ENCODE results near the gene STAP1.
"Not testable (repeated sequence)": the region's sequence is repeated elsewhere in the genome, so short reads cannot be mapped to it uniquely, and the experiment has no call there.

Gene STAP1

GRCh38 chr4:67632492-67632891 is 74.0 kb downstream of the STAP1 start:
- DNase-seq: no peak

- no peak for DNase-seq
Measured at GRCh38 chr4:67634741-67635140, 76.2 kb downstream of the STAP1 start.

DNA sequence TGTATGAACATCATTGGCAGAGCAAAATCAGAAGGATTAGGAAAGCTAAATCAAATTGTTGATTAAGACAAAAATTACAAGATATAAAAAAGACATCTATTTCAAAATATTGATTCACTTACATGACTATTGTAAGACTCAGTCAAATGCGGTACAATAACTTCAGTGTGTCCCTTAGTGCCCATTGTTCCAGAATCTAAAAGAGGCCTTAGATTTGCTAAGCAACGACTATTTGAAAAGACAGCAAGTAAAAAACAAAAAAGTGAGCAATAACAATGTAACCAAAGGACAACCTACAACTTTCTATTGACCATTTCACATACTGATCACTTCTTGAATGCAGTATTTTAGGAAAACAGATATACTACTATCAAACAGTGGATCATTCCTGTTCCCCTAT is 76.8 kb downstream of the STAP1 start:
- no peak for DNase-seq

DNA sequence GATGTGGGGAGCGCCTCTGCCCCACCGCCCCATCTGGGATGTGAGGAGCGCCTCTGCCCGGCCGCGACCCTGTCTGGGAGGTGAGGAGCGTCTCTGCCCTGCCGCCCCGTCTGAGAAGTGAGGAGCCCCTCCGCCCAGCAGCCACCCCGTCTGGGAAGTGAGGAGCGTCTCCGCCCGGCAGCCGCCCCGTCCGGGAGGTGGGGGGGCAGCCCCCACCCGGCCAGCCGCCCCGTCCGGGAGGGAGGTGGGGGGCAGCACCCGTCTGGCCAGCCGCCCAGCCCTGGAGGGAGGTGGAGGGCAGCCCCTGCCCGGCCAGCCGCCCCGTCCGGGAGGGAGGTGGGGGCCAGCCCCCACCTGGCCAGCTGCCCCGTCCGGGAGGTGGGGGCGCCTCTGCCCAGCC is 78.5 kb downstream of the STAP1 start:
- DNase-seq: not testable (repeated sequence)

- DNase-seq: no peak
Measured at GRCh38 chr4:67638136-67638535, 79.6 kb downstream of the STAP1 start.

GRCh38 chr4:67651536-67651935 is 93.0 kb downstream of the STAP1 start:
- DNase-seq: no peak
